KBM-7 (cell line): ENCODE results near the gene MRPL45.

Experiments
- DNase-seq: peaks from one replicate; pipeline ENCODE4 v3.0.0-alpha.2; 2015
- in situ Hi-C: fragments of 300-500 bp; cut with MboI; formaldehyde crosslinking; loops from 2 replicates; pipeline ENCODE4 v1.14.3; 2020; ENCODE audit warnings: low sequenced_read_pairs, low pct_unique_long_range_greater_than_20kb, mixed read lengths

The MRPL45 gene

DNA sequence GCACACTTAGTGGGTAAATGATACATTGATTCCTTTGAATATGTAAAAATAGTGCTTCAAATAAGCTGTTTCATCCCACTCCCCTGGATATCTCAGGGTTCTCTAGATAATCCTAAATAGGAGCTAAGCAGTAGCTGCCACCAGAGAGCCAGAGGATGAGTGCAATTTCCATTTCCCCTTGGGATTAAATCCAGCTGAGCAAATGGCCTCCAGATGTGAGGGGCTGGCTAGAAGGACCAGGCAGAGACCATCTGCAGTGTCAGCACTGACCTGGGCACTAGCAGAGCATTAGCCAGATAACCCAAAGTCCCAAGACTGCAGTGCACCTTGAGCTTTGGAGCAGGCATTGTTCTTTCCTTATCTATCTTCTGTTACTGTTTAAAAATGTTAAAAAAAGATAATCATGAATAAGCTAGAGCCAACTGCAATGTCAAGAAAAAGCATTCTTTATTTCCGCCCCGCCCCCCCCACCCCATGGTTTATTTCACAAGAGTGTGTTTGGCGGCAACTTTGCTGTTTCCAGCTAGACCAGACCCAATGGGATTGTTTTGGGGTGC lies 27.3 kb downstream of the MRPL45 start:
- DNase-seq, result no peak
- in situ Hi-C loops, result no loop called here

DNA sequence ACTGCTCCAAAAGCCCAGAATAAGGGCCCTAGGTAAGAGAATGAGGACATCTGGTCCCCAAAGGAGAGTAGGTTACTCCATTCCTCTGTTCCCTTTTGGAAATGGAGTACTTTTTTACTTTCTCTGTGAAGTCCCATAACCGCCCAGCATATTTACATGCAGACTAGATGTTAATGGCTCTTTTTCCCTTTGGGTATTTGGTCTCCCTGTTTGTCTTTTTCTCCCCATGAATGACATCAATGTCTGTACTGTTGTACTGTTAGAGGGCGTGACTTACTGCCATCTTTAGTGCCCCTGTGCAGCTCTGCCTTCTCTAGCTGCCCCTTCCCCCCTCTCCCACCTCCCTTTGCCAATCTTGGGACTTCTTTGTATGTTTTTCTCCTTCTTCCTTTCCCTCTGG lies 27.8 kb downstream of the MRPL45 start:
- no peak for DNase-seq
- in situ Hi-C loops, result no loop called here

DNA sequence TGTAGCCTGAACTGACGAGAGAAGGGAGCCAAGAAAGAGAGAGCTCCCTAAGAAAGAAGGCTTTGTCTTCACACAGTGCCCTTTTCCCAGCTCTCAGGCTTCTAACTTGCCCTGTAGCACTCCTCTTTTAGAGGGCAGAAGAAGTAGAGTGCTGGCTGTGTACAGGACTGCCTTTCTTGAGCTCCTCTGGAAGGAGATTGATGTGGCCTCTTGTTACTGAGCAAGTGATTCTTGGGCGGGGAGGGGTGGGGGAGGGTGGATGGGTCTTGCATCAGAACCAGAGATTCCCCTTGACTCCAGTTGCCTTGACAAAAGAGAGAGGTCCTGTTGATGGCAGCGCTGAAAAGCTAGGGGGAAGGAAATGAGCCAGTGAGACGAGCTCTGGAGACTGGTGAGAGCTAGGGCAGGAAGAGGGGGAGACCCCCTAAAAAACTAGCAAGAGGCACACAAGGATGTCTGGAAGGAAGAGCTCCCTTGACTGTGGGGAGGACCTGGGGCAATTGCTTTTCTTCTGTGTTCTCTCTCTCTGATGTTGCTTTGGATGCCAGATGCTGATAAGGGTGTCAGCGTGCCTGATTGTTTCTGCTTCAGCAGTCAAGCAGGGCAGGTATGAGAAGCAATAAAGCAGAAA lies 28.4 kb downstream of the MRPL45 start:
- in situ Hi-C loops, result no loop called here
- DNase-seq, result peak; percentile 21

DNA sequence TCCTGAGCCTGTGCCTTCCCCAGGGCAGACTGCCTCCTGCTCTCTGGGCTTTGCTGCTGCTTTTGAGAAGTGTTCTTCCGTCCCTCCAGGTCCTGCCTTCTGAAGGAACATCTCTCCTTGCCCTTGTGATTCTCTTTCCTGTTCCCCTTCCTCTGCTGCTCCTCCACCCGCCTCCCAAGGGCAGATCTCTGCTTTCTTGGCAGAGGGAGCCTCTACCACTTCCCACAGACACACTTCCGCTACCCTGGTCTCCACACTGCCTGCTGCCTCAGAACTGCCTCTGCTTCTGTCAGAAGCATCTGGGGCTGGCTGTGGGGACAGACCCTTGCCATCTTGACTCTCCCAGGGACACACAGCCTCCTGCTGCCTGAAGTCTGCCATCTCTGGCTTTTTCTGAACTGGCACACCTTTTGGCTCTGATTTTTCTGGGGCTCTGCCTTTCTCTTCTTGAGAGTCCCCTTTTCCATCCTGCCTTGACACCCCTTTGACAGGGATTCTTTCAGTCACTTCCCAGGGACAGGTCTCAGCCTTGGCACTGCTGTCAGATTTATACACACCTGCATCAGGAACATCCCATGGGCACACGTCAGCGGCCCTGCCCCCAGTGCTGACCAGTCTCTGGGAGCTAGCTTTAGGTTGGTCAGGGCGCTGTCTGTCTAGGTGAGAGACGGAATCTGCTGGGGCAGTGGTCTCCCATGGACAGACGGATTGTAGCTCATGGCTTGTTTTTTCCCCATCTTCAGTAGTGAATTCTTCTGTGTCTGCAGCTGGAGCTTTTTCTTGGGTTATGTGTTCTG lies 30.2 kb downstream of the MRPL45 start:
- peak; percentile 72 for DNase-seq
- in situ Hi-C loops, result no loop called here

DNA sequence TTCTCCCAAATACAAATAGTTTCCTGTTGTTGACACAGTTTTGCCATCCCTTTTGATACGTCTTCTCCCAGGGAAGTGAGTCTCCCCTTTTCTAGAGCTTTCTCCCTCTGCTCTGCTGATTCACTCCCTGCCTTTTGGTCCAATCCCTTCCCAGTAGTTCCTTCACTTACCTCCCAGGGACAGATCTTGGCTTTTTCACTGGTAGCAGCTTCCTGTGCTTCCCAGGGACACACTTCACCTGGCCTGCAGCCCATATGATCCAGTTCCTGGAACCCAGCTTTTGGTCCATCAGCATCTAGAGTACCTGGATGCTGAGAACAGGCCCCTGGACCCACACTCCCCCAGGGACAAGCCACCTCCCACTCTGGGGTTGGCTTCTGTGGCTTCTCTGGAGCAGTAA lies 31.0 kb downstream of the MRPL45 start:
- in situ Hi-C loops, result no loop called here
- no peak for DNase-seq

DNA sequence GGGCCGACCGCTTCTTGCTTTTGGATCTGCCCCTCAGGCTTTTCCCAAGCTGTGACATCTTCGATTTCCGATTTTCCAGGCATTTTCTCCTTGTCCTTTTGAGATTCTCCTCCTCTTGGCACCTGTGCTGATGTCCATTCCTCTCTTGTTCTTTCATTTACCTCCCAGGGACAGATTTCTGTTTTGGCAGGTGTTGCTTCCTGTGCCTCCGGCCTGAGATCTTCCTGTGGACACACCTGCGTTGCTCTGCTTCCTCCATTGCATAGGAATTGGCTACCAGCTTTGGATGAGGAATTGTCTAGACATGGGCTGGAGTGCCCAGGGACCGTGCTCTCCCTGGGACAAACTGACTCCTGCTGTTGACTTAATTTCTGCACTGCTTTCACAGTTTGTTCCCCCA lies 31.7 kb downstream of the MRPL45 start:
- in situ Hi-C loops, result no loop called here
- no peak for DNase-seq

DNA sequence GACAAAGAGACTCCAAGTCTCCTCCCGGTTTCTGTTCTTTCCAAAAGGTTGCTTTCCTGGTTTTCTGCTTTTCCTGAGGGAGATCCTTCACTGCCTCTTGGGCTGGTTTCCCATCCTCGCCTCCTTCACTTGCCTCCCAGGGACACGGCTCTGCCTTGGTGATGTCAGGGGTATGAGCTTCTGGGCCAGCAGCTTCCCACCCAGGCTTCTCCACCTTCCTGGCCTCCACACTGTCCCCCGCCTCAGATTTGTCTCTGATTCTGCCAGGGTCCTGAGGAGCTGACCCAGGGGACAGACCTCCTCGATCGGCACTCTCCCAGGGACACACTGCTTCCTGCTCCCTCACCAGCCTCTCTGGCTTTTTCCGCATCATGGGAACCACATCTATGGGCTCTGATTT lies 32.3 kb downstream of the MRPL45 start:
- no peak for DNase-seq
- in situ Hi-C loops, result no loop called here

DNA sequence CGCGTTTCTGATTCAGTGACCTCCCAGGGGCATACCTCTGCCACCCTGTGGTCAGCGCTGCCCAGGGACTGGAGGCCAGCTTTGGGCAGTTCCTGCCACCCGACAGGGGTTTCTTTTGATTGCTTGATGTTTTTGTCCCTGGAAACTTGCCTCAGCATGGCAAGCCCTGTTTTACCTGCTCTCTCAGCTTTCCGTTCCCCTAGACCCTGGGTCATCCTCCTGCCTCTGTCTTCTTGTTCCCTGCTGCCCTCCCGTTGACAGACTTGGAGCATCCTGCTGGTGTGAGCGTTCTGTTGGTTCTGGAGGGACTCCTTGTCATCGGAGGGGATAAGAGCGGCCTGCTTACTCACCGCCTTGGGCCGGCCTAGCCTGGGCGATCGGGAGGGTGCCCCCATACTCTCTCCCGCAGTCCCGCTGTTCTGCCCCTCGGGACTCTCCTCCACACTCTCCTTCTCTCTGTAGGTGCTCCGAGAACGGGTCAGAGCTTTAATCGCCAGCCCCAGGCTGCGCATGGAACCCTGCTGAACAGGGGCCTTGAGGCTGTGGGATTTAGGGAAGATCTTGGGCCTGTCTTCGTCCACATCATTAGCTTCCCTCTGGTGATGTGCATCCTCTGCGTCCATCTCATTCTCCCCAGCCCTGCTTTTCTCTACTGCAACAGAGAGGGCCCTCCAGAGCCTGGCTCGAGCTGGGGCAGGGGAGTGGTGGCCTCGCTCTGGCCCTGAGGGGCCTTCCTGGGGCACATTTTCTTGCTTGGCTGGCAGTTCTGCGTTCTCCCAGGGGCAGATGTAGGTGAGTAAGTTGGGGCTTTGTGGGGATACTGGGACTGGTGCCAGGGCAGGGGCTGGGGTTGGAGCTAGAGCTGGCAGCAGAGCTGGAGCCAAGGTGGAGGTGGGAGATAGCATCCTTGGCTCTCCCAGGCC lies 33.1 kb downstream of the MRPL45 start:
- in situ Hi-C loops, result loop anchor here (5.0 kb wide), 1 partner anchor 82 kb away; no protein-coding TSS in a partner anchor
- DNase-seq, result no peak

DNA sequence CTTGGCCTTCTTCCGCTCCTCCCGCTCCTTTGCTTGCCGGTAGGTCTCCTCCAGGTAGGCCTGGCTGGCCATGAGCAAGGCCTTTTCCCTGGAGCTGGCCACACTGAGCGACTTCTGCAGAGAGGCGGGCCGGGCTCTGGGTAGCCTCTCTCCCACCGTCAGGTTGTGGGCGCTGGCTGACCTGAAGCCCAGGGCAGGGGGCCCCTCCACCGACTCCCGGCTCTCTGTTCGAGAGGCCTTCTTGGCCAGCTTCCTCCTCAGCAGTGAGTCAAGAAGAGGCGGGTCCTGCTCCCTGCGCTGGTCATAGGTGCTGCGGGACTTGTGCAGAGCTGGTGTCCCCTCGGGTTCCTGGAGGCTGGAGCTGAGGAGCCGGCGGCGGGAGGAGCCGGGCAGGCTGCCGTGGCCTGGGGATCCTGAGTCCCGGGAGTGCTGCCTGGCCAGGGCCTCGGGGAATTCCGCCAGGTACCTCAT lies 34.0 kb downstream of the MRPL45 start:
- in situ Hi-C loops, result loop anchor here (5.0 kb wide), 1 partner anchor 81 kb away; no protein-coding TSS in a partner anchor
- no peak for DNase-seq

DNA sequence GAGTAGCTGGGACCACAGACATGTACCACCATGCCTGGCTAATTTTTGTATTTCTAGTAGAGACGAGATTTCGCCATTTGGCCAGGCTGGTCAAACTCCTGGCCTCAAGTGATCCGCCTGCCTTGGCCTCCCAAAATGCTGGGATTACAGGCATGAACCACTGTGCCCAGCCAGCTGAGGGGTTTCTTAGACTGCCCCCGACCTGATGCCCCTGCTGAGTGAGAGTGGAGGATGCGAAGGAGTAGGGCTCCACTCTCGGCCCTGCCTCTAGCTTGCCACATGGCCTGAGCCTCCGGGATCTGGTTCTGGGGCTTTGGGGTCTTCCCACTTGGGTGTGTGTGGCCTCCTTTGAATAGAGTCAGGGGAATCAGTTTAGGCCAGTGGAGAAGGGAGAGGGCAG lies 35.8 kb downstream of the MRPL45 start:
- in situ Hi-C loops, result loop anchor here (5.0 kb wide), 1 partner anchor 80 kb away; no protein-coding TSS in a partner anchor

DNA sequence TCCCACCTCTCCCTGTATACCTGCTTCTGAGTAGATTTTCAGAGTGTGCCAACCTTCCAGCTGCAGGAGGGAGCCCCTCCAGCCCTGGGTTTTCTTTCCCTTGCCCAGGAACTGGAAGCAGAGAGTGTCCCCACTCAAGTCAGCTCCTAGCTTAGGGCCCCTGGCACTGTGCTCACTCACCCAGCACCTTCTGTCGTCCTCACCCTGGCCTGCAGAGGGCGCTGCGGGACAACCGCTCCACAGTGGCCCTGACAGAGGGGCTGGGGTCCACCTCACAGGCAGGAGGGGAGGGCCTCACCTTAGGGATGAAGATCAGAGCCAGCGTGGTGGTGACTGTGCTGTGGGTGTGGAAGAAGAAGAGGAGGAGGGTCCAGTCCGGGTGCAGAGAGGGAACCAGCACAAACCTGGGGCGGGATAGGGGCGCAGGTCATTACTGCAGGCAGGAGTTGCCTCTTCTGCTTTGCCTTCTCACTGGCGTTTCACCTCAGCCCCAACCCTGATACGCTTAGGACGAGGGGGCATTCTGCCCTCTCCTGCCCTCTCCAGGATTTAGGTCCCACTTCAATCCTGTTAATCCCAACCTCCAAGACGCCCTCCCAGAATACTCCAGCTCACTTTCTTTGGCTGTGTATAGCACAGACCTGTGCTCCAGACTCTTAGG lies 36.8 kb downstream of the MRPL45 start:
- in situ Hi-C loops, result loop anchor here (5.0 kb wide), 1 partner anchor 79 kb away; no protein-coding TSS in a partner anchor
- DNase-seq, result peak; percentile 67

More for the DNA sequence above, 35.8 kb downstream of the MRPL45 start:
- DNase-seq, result no peak

DNA sequence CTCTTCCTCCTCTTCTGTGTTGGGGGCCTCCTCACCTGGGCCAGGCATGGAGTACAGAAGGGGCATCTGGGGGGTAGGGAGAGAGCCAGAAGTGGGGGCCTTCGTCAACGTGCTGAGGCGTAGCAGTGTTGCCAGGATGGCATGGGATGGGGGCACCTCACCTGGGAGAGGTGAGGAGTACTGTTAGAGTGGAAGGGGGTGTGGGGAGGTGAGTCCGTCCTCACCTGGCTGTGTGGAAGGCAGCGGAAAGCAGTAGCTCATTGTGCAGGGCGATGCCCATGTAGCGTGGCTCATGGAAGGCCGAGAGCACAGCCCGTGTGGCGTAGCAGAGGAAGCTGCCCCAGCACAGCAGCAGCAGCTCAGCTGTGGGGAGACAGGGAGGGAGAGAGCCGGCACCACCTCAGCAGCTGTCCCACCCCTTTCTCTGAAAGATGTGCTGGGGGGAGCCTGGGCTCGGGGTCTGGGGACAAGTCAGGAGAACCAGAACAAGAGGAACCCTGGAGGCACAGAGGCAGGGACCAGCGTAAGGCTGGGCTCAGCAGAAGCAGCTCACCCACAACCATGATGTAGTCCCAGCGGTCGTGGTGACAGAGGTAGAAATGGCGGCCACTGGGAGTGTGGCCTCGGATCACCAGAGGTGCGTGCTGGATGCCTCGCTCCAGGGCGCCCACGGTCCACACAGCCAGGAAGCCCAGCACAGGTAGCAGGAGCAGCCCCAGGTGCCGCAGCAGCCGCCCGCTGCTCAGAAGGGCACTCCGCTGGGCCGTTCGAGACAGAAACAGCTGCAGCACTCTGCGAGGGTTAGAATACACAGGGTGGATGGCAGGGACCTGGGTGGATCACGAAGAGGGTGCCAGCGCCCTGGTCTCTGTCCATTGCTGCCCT lies 37.8 kb downstream of the MRPL45 start:
- in situ Hi-C loops, result loop anchor here (5.0 kb wide), 1 partner anchor 78 kb away; no protein-coding TSS in a partner anchor
- DNase-seq, result no peak

DNA sequence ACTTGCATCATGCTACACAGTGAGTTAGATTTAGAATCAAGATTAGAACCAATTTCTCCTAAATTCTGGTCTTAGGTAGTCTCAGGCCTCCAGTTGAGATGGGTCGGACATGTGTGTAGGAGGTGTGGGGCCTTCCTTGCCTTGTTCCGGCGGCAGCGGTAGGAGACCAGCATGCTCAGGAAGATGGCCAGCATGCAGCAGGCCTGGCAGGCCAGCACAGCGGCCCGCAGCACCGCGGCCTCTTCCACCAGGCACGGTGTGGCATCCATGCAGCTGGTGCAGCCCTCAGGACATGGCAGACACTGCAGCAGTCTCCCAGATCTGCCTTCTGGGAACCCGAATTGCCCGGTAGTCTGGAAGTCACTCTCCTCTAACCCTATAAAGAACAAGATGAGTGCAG lies 39.9 kb downstream of the MRPL45 start:
- in situ Hi-C loops, result no loop called here
- DNase-seq, result no peak

DNA sequence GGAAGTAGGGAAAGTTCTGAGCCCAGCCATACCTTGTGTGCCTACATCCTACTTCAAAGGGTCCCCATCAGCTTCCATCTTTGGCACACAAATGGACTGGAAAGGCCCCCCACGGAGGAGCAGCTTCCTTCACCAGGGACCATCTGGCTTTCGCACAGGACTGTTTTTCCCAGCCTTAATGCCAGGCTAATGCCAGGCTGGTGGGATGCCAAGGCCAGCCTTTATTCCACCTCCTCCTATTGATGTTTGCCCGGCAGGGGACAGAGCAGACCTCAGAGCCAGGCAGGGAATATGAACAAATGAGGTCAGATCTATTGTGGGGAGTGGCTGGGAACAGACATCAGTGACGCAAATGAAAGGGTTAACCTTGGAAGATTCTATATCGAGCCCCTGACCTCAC lies 41.1 kb downstream of the MRPL45 start:
- in situ Hi-C loops, result no loop called here
- DNase-seq, result no peak

DNA sequence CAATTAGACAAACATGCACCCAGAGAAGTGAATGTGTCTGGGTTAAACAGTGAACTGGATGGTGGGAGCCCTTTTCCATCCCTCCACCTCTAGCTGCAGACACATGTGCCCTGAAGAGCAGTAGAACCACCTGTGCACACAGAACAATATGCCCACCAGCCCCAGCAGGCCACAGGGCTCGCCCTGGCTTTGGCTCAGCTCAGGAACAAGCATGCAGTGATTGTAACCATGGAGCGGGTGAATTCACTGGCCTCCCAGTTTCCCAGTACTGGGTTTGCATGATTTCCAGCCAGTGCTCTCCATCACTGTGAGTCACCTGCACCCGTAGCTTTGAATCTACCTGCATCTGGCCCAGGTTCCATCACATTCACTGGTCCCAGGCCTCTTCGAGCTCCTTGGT lies 41.6 kb downstream of the MRPL45 start:
- in situ Hi-C loops, result no loop called here
- no peak for DNase-seq

DNA sequence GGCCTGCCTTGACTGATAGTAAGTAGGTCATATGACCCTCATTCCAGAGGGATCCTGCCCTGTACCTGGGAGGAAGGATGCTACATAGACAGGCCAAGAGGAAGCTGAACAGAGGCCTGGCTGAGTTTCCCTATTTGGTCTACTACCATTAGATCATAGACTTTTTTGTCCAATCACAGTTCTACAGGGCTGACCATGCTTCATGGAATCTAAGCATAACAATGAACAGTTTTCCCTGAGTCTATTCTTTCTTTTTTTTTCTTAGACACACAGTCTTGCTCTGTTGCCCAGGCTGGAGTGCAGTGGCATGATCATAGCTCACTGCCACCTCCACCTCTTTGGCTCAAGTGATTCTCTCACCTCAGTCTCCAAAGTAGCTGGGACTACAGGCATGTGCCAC lies 42.9 kb downstream of the MRPL45 start:
- in situ Hi-C loops, result no loop called here
- no peak for DNase-seq

DNA sequence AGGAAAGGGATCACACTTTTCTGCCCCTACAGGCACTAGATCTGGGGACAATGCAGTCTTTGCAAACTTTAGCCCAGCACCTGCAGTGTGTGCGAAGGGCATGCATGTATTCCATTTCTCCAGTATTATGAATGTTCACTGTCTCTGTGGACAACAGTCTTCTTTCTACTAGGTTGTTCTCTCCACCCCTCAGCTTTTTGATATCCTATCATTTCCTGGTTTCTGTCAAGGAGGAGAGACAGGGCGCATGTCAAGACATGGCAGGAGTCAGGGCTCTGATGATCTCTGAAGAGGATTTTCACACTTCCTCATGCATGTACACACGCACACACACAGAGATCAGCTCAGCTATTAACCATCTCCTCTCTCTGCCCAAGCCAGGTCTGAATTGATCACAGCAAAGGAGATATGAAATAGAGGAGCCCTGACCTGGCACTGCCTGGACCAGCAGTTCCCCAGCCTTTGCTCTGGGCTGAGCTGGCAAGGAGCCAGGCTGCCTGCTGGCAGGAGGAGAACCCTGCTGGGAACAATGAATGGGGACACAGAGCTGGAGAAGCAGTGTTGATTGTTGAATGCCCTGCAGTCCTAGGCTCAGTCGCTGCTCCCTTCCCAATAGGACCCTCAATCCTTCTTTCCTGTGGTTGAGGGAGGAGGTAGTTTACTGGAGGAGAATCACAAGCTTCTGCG lies 44.2 kb downstream of the MRPL45 start:
- peak; percentile 56 for DNase-seq
- in situ Hi-C loops, result no loop called here
